AG04450 (cell line): ENCODE results near the gene SLC30A5. TPM values are rescaled to one million over a fixed set of nuclear protein-coding genes. Genes with fewer than 3 reads are reported as not detected.

Experiments
- CTCF ChIA-PET: fragments of 300-600, 350-600 bp; formaldehyde crosslinking; extraction: SDS; loops from one replicate; lab custom pipeline; 2022; ENCODE audit warnings: antibody characterized with exemption, inconsistent platforms; lab: Charles Lee
- POLR2A ChIA-PET: fragments of 350-600 bp; formaldehyde crosslinking; extraction: SDS; loops from one replicate; lab custom pipeline; 2021; ENCODE audit warnings: antibody characterized with exemption, inconsistent platforms; lab: Yijun Ruan, JAX
- DNase-seq: peaks from one replicate; pipeline ENCODE4 v3.0.0-alpha.2; 2011; ENCODE audit warnings: low read depth, low spot score
- H3K27ac ChIP-seq: one replicate; pipeline ENCODE4 v1.5.1; 2012; ENCODE audit warnings: low read depth, low read length, control low read depth
- H3K27me3 ChIP-seq: one replicate; pipeline ENCODE4 v1.6.0; 2012; ENCODE audit warnings: low read length; ENCODE audit not compliant: control insufficient read depth, insufficient read depth
- H3K4me3 ChIP-seq: 2 replicates; pipeline ENCODE4 v1.5.1; 2011; ENCODE audit warnings: mild to moderate bottlenecking, low read depth, low read length, control low read depth
- H3K9me3 ChIP-seq: 2 replicates; pipeline ENCODE4 v1.5.1; 2012; ENCODE audit warnings: low read length; ENCODE audit not compliant: control insufficient read depth, insufficient read depth
- CTCF ChIP-seq: IDR thresholded peaks from 2 replicates; pipeline ENCODE4 v1.5.1; 2011; ENCODE audit warnings: low read depth, low read length, control low read depth, inconsistent platforms
- polyA plus RNA-seq: library from polyadenylated mRNA; depleted of rRNA; stranded (reverse); fragments of >200 nt; gene quantifications from 2 replicates; pipeline ENCODE4 v1.2.3, GENCODE V29; 2011; rRNA removed
- small RNA-seq: library from RNA; depleted of rRNA; stranded (forward); fragments of <200 nt; gene quantifications from one replicate; pipeline ENCODE3, GENCODE V24; 2012; ENCODE audit warnings: low read depth; ENCODE audit not compliant: insufficient read length

SLC30A5 gene
- polyA plus RNA-seq, 1 experiment = 49.2 TPM

DNA sequence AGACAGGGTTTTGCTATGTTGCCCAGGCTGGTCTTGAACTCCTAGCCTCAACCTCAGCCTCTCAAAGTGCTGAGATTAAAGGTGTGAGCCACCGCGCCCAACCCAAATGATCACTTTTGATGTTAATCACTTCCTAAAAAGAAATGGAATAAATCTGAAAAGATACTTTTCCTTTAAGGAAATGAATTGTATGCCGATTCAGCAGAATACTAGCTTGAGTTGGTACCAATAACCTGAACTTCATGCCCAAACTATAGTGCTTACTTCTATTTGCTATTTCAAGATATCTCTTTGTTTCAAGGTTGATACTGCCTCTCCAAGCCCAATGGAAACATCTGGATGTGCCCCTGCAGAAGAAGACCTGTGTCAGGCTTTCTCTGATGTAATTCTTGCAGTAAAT, 77.2 kb downstream of the SLC30A5 start:
- DNase-seq = no peak
- H3K9me3 ChIP-seq = no peaks in the 10 kb centered on the region; the same call in 1 of the 2 replicates
- ChIA-PET POLR2A (no interaction called here), CTCF (interaction anchor here (0.9 kb wide), 1 partner anchor 78 kb away, joined by 5 read pairs; no protein-coding TSS in a partner anchor)
- TF ChIP-seq CTCF = no peak
- no peak overlapping the region for H3K4me3 ChIP-seq
- H3K27me3 ChIP-seq = no peaks in the 10 kb centered on the region
- H3K27ac ChIP-seq = no peak overlapping the region

Small RNAs within 50 kb of the gene (small RNA-seq; reads per million reads assigned to genes)
- gene SNORA50D (not detected), gene SUMO2P4 (not detected)

Other genes starting within 250 kb of the SLC30A5 start
- gene CCNB1, start 73.1 kb downstream of the SLC30A5 start, polyA plus RNA-seq = 36.7 and 58.0 TPM in 2 replicates
- gene CENPH, start 95.6 kb downstream of the SLC30A5 start, polyA plus RNA-seq = 3.8 and 5.9 TPM in 2 replicates
- gene CDK7, start 140.9 kb downstream of the SLC30A5 start, polyA plus RNA-seq = 153 and 212 TPM in 2 replicates
- gene CCDC125, start 238.8 kb downstream of the SLC30A5 start, polyA plus RNA-seq = 4.5 and 6.0 TPM in 2 replicates